GM18498 (cell line): Measurements from ENCODE around the gene CDR2.
"Not testable (repeated sequence)": the region's sequence is repeated elsewhere in the genome, so short reads cannot be mapped to it uniquely, and the experiment has no call there.

Experiments used
- ATAC-seq: cut with Tn5 transposase; IDR thresholded peaks from one replicate; pipeline ENCODE4 v1.9.1; 2021; ENCODE audit warnings: mild to moderate bottlenecking, moderate library complexity; ENCODE audit not compliant: unreplicated experiment

Gene CDR2

DNA sequence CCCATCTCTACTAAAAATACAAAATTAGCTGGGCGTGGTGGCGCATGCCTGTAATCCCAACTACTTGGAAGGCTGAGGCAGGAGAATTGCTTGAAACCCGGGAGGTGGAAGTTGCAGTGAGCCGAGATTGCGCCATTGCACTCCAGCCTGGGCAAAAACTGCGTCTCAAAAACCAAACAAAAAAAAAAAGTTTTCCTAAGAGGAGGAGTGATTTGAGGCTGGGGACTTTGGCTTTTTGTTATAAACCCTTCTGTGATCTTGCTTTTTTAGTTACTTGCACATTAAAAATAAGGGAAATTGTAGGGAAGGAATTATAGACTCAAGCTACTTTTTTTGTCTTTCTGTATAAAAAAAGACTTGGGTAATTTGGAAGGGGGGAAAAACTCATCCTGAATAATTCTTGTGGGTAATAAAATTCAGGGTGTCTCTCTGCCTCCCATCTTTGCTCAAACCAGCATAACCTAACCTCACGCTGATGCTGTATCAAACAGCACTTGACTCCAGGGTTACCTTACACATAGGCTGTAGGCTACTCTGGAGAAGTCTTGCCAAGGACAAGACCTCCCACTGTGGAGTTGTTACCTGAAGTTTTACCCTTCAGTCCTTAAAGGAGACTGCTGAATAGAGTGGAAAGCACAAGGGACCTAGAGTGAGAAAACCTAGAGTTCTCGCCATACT lies 1.7 kb upstream of the CDR2 start:
- no peak for ATAC-seq

- no peak for ATAC-seq
Observed at GRCh38 chr16:22375117-22375962, 921 bp upstream of the CDR2 start.

- ATAC-seq = peak; percentile 28
Observed at GRCh38 chr16:22373662-22374310, 633 bp downstream of the CDR2 start.

GRCh38 chr16:22372882-22373661 lies 1.3 kb downstream of the CDR2 start:
- ATAC-seq = no peak

DNA sequence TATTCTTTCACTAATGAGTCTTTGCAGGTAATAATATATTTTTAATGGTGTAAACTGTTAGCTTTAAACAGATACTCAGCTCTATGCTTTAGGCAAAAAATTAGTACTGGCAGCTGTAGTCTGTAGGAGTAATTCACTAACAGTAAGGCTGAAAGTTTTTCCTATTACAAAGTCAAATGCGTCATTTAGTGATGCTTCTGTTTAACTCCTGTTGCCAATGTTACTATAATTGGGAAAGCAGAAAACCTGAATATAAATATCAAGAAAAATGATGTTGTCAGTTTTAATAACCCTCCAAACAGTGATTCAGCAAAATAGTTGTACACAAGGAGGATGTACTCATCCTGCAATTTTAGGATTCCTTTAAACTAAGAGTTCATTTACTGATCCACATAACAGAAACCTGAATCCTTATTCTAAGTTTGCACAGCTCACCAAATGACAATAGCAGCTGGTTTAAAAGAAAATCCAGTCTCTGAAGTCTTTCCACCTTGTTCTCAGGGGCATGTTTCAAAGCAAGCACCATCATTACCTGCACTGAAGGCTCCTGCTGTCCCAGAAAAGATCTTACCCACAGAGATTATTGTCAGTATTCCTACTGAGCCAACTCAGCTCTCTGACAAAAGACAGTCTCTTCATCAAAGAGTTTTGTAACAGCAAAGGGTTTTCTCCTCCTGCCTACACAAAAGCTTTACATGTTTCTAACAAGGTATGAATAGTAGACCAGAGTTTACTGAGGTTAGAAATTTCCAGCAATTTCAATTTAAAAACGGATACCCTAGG lies 4.2 kb downstream of the CDR2 start:
- ATAC-seq = no peak

GRCh38 chr16:22369221-22369811 lies 5.1 kb downstream of the CDR2 start:
- ATAC-seq = no peak

GRCh38 chr16:22368200-22368826 lies 6.1 kb downstream of the CDR2 start:
- not testable (repeated sequence) for ATAC-seq

DNA sequence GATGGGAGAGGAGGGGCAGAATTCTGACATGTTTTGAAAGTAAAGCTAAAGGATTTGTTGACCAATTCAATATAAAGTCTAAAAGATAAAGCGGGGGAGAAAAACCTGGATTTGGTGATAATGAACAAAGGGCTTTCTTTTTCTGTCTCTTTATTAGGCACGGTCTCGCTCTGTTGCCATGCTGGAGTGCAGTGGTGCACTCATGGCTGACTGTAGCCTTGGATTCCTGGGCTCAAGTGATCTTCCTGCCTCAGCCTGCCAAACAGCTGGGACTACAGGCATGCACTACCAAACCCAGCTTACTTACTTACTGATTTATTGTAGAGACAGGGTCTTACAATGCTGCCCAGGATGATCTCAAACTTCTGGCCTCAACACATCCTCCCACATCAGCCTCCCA lies 7.5 kb downstream of the CDR2 start:
- ATAC-seq = no peak

DNA sequence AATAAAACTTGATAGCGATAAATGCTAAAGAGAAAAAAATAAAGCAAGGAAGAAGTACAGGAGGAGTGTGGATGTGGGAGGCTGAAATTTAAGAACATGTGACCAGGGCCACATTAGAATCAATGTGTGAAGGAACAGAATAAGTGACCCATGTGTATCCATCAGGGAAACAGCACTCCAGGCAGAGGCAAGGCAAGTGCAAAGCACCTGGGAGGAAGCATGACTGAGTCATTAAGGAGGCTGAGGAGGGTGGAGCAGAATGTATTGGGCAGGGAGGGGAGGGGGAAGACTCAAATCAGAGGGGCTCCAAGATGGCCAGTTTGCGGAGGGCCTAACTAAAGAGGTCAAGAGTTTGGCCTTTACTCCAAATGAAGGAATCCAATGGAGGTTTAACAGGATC lies 8.0 kb downstream of the CDR2 start:
- no peak for ATAC-seq

GRCh38 chr16:22364241-22364640 lies 10.2 kb downstream of the CDR2 start:
- ATAC-seq = no peak

DNA sequence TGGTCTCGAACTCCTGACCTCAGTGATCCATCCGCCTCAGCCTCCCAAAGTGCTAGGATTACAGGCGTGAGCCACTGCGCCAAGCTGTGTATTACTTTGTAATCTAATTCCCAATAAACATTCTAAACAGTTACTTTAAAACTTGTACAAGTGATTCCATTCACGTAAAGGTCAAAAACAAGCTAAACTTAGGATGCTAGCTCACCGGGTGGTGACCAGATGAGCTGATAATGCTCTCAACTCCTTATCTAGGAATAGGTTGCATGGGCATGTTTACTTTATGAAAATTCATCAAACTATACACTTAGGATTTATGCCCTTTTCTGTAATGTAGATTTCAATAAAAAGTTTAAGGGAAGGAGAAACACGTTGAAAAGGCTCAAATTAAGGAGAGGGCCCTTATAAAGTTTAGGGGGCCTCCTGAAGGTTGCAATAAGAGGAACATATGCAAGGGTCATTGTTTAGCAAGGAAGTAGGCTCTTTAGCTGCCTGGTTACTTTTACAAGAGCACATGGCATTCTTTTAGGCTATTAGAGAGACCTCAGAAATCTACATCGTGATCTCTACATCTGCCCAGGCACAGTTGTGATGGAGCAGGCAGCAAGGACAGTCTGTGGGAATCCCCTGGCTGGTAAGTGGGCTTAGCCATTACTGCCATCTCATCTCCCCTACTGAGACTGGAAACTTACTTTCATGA lies 13.3 kb downstream of the CDR2 start:
- no peak for ATAC-seq

GRCh38 chr16:22359679-22360078 lies 14.7 kb downstream of the CDR2 start:
- no peak for ATAC-seq

DNA sequence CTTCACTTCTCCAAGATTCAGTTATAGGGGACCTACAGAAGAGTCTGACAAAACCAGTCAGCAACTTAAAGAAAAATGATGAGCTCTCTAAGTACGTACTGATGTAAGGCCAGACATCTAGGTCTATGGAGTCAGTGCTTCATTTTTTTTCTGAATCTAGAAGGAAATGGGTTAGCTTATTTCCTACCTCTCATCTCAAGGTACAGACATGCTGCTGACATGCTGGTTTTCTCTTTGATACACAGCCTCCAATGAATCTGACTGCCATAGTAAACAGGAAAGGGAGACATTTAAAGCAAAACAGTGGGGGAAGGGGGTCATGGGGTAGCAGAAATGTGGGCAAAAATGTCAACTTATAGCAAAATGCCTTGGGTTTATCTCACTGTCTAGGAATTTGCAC lies 16.4 kb downstream of the CDR2 start:
- ATAC-seq = peak; percentile 10

- peak; percentile 71 for ATAC-seq
Observed at GRCh38 chr16:22357635-22357971, 16.8 kb downstream of the CDR2 start.

GRCh38 chr16:22356930-22357634 lies 17.3 kb downstream of the CDR2 start:
- peak; percentile 23 for ATAC-seq

GRCh38 chr16:22355487-22355908 lies 18.9 kb downstream of the CDR2 start:
- no peak for ATAC-seq

- no peak for ATAC-seq
Observed at GRCh38 chr16:22353933-22354541, 20.4 kb downstream of the CDR2 start.
